Stimulated activated effector memory CD8-positive, alpha-beta T cell treated with anti-CD3 and anti-CD28 coated beads, Interleukin-12 subunit alpha, Interleukin-12 subunit beta, amount 100 ng/mL, for 72 hours (primary cell): ENCODE results near the gene CECR2.

Experiments
- ATAC-seq: fragments of 150-1000 bp; cut with Tn5 transposase; 2 replicates; pipeline ENCODE4 v1.10.0; 2021
- DNase-seq, 2 donors: peaks; one replicate each; pipeline ENCODE4 v3.0.0; 2021 to 2022; ENCODE audit warnings: low spot score in 2 of 2
- H3K27ac Mint-ChIP-seq: one replicate; pipeline ENCODE4 v1.8.0; 2022; ENCODE audit warnings: mild to moderate bottlenecking, mixed read lengths
- H3K36me3 Mint-ChIP-seq: one replicate; pipeline ENCODE4 v1.8.0; 2022; ENCODE audit warnings: mild to moderate bottlenecking, mixed read lengths
- H3K4me1 Mint-ChIP-seq: one replicate; pipeline ENCODE4 v1.8.0; 2022; ENCODE audit warnings: mixed read lengths
- H3K4me3 Mint-ChIP-seq: one replicate; pipeline ENCODE4 v1.8.0; 2022; ENCODE audit warnings: mild to moderate bottlenecking, mixed read lengths
- H3K9me3 Mint-ChIP-seq: one replicate; pipeline ENCODE4 v1.8.0; 2022; ENCODE audit warnings: mixed read lengths

The CECR2 gene

DNA sequence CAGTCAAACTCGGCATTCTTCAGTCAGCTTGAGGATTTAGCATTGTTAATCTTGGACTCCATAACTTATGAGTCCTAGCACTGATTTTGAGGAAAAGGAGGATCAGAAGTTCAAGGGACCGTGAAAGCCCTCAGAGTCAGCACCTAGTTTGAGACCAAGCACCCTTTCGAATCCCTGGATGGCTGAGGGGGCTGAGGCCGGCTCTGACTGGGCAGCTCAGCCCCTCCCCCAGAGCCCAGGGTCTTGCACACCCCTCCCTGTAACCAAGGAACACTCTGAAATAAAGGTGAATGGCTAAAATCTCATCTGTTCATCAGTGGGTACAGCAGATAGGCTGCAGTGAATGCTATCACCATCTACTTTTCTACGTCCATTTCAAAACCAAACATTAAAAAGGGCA, 221.3 kb downstream of the CECR2 start:
- Mint-ChIP-seq H3K36me3 (peaks cover 47% of the 10 kb centered on the region), H3K9me3 (no peaks in the 10 kb centered on the region), H3K4me1 (no peaks in the 10 kb centered on the region), H3K27ac (no peak overlapping the region), H3K4me3 (no peak overlapping the region)
- no peak for DNase-seq
- no peak for ATAC-seq

DNA sequence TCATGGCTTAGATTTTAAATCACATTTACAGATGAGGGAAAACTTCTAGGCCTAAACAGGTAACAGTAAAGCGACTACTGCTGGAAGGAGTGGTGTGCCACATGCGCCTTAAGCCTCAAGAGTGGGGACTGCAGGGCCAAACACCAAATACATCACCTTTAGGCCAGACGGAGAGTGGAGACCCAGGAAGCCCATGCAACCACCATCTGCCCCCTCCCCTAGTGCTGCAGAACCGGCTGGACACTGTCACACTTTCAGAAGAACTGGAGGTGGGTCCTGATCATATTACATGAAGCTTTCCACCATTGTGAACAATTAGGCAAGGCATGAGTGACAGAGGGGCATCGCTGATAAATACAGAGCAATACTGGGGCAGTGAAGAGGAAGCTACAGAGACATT, 222.9 kb downstream of the CECR2 start:
- Mint-ChIP-seq H3K36me3 (peaks cover 63% of the 10 kb centered on the region), H3K9me3 (no peaks in the 10 kb centered on the region), H3K27ac (no peak overlapping the region), H3K4me1 (no peaks in the 10 kb centered on the region), H3K4me3 (no peak overlapping the region)
- ATAC-seq (no peak), DNase-seq (no peak)

DNA sequence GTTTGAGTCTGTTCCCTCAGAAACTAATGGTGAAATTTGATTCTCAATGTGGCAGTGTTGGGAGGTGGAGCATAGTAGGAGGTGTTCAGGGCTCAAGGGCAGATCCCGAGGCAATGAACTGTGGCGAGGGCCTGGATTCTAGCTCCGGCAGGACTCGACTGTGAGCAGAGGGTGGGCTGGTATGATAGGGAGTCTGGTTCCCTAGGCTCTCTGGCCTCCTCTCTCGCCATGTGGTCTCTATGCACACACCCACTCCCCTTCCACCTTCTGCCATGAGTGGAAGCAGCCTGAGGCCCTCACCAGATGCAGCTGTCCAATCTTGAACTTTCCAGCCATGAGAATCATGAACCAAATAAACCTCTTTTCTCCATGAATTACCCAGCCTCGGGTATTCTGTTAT, 227.0 kb downstream of the CECR2 start:
- Mint-ChIP-seq H3K4me1 (no peaks in the 10 kb centered on the region), H3K27ac (peak overlapping the region; percentile 26), H3K4me3 (no peak overlapping the region), H3K36me3 (peaks cover 100% of the 10 kb centered on the region), H3K9me3 (no peaks in the 10 kb centered on the region)
- DNase-seq (no peak), ATAC-seq (no peak)

DNA sequence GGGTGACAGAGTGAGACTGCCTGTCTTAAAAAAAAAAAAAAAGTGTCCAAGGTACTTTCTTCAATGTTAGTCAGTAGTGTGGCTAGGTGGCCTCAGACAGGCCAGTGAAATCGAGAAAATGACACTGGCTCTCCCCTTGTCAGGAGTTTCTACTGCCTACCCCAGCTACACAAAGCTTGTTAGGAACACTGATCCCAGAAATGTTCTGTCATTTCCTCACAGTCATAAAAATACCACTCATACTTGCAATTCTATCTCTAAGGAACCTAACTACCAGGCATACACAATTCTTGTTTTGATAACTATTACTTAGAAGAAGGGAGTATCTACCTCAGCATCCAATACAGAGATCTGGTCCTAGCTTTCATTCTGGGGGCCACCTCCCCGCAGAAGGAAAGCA, 228.0 kb downstream of the CECR2 start:
- Mint-ChIP-seq H3K27ac (no peak overlapping the region), H3K4me3 (no peak overlapping the region), H3K4me1 (no peaks in the 10 kb centered on the region), H3K36me3 (peaks cover 92% of the 10 kb centered on the region), H3K9me3 (no peaks in the 10 kb centered on the region)
- peak; percentile 57 for ATAC-seq
- no peak for DNase-seq

DNA sequence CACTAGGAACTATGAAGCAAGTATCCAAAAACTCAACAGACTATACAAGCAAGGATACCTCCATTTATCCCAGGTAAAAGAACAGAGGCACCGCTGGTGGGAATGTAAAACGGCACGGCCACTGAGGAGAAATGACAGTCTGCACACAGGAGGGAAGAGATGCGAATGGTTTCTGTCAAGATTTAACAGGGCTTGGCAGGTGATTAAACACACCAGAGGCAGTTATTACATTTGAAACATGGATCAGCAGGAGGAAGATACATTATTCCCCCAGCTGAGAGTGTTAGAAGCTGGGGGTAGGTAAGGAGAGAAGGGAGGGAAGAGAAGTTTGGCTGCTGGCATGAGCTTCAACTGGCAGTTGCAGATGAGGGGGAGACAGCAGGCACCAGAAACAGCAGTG, 229.1 kb downstream of the CECR2 start:
- no peaks in the 10 kb centered on the region for H3K4me1 Mint-ChIP-seq
- ATAC-seq: no peak
- H3K9me3 Mint-ChIP-seq: no peaks in the 10 kb centered on the region
- DNase-seq: no peak
- peak overlapping the region; percentile 27 for H3K27ac Mint-ChIP-seq
- no peak overlapping the region for H3K4me3 Mint-ChIP-seq
- peaks cover 81% of the 10 kb centered on the region for H3K36me3 Mint-ChIP-seq

DNA sequence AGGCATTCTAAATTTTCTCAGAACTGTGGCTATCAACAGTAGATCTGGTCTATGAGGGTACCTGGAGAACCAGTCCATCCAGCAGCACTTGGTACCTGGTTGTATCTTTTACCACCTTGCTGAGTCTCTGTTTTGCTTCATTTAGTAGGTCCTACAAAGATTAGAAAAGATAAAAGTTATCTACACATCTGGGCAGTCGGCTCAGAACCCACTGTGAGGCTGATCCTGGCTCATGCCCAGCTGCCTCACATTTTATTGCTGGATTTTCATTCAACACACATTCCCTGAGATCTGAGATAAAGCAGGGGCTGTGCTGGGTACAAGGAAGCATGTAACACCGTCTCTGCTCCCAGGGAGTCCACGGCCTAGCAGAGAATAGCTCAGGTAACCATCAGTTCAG, 231.8 kb downstream of the CECR2 start:
- Mint-ChIP-seq H3K4me1 (no peaks in the 10 kb centered on the region), H3K36me3 (peaks cover 54% of the 10 kb centered on the region), H3K9me3 (no peaks in the 10 kb centered on the region), H3K4me3 (no peak overlapping the region), H3K27ac (peak overlapping the region; percentile 60)
- DNase-seq: no peak
- no peak for ATAC-seq

DNA sequence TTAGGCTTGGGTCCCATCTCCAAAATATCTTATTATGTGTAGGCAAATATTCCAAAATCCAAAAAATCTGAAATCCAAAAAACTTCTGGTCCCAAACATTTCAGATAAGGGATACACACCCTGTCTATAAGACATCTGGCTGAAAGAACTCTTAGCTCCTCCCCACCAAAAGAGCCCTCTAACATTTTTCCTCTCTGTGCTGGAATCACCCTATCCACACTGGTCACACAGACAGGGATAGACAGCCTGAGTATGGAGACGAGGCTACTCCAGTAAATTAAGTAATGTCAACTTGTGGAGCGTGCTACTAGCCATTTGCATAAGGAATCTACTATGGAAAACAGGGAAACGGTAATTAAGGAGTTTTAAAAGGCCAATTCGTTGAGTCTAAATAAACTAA, 234.4 kb downstream of the CECR2 start:
- Mint-ChIP-seq H3K4me3 (no peak overlapping the region), H3K4me1 (no peaks in the 10 kb centered on the region), H3K9me3 (no peaks in the 10 kb centered on the region), H3K27ac (peak overlapping the region; percentile 26), H3K36me3 (peaks cover 27% of the 10 kb centered on the region)
- ATAC-seq (no peak), DNase-seq (no peak)

DNA sequence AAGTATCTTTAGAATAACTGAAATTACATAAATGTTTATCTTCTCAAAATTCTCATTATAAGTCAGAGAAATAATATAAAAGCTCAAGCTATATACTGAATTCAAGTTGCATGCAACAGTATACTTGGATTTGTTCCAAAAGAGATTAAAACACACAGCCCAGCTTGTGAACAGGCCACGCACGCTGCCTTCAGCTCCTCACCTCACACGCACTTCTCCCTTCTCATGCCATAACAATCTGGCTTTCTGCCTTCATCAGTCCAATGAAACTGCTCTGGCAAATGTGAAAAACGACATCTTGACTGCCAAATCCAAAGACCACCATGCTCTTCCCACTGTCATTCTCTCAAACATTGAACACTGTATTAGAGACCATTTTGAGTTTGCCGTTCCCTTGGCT, 237.2 kb downstream of the CECR2 start:
- Mint-ChIP-seq H3K27ac (peak overlapping the region; percentile 29), H3K4me3 (no peak overlapping the region), H3K36me3 (peaks cover 12% of the 10 kb centered on the region), H3K9me3 (no peaks in the 10 kb centered on the region), H3K4me1 (no peaks in the 10 kb centered on the region)
- ATAC-seq (no peak), DNase-seq (no peak)
